Liver (tissue), 9 donors: ENCODE data around the gene TDRD7. TPM values are rescaled to one million over a fixed set of nuclear protein-coding genes. Genes with fewer than 3 reads are reported as not detected.

ENCODE experiments used
- DNase-seq: peaks from one replicate; pipeline ENCODE4 v3.0.0-alpha.2; 2017; ENCODE audit warnings: low spot score
- H3K27ac ChIP-seq, 2 donors: one replicate each; pipeline ENCODE4 v1.7.0; 2013; ENCODE audit warnings: inconsistent platforms in 2 of 2, low read length in 2 of 2, control low read depth in 1 of 2, low read depth in 1 of 2, mild to moderate bottlenecking in 1 of 2
- H3K27me3 ChIP-seq, 4 donors: one replicate each; pipeline versions ENCODE4 v1.6.1 to v1.7.0; 2013; ENCODE audit warnings: low read length in 3 of 4, inconsistent platforms in 1 of 4, mild to moderate bottlenecking in 1 of 4, moderate library complexity in 1 of 4; ENCODE audit not compliant: control insufficient read depth in 4 of 4, insufficient read depth in 4 of 4
- H3K36me3 ChIP-seq, 4 donors: one replicate each; pipeline versions ENCODE4 v1.6.1 to v1.7.0; 2013; ENCODE audit warnings: low read length in 3 of 4, mild to moderate bottlenecking in 3 of 4, low read depth in 1 of 4, moderate library complexity in 1 of 4; ENCODE audit not compliant: control insufficient read depth in 4 of 4, insufficient read depth in 3 of 4
- H3K4me1 ChIP-seq, 4 donors: one replicate each; pipeline versions ENCODE4 v1.6.1 to v1.7.0; 2013; ENCODE audit warnings: low read length in 3 of 4, mild to moderate bottlenecking in 3 of 4, moderate library complexity in 1 of 4; ENCODE audit not compliant: control insufficient read depth in 4 of 4, insufficient read depth in 4 of 4
- H3K4me3 ChIP-seq, 3 donors: one replicate each; pipeline versions ENCODE4 v1.6.1 to v1.7.0; 2013; ENCODE audit warnings: low read length in 3 of 3, control low read depth in 1 of 3, low read depth in 1 of 3, mild to moderate bottlenecking in 1 of 3
- H3K9ac ChIP-seq, 2 donors: one replicate each; pipeline ENCODE4 v1.7.0; 2013; ENCODE audit warnings: low read length in 2 of 2, mild to moderate bottlenecking in 2 of 2, moderate library complexity in 2 of 2, control low read depth in 1 of 2, low read depth in 1 of 2
- H3K9me3 ChIP-seq, 4 donors: one replicate each; pipeline versions ENCODE4 v1.6.1 to v1.7.0; 2013; ENCODE audit warnings: low read length in 3 of 4; ENCODE audit not compliant: control insufficient read depth in 4 of 4
- ATF3 ChIP-seq: IDR thresholded peaks from 2 replicates; pipeline ENCODE4 v1.6.1; 2016; ENCODE audit warnings: antibody characterized with exemption
- FOXA1 ChIP-seq: IDR thresholded peaks from 2 replicates; pipeline ENCODE4 v1.6.1; 2016; ENCODE audit warnings: antibody characterized with exemption
- FOXA2 ChIP-seq: IDR thresholded peaks from 2 replicates; pipeline ENCODE4 v1.6.1; 2016; ENCODE audit warnings: antibody characterized with exemption
- GABPA ChIP-seq, 2 donors: IDR thresholded peaks in 1 of 2; conservative IDR thresholded peaks in 1 of 2; 2 replicates each; pipeline ENCODE4 v1.6.1; 2016; ENCODE audit warnings: antibody characterized with exemption in 2 of 2, mild to moderate bottlenecking in 1 of 2, moderate library complexity in 1 of 2
- HNF4A ChIP-seq, 2 donors: conservative IDR thresholded peaks; 2 replicates each; pipeline ENCODE4 v1.6.1; 2016; ENCODE audit warnings: antibody characterized with exemption in 2 of 2, mild to moderate bottlenecking in 2 of 2
- HNF4G ChIP-seq: IDR thresholded peaks from 2 replicates; pipeline ENCODE4 v1.6.1; 2016; ENCODE audit warnings: antibody characterized with exemption
- JUND ChIP-seq, 2 donors: IDR thresholded peaks; 2 replicates each; pipeline ENCODE4 v1.6.1; 2016; ENCODE audit warnings: antibody characterized with exemption in 2 of 2
- NR2F2 ChIP-seq: IDR thresholded peaks from 2 replicates; pipeline ENCODE4 v1.6.1; 2016; ENCODE audit warnings: antibody characterized with exemption
- RAD21 ChIP-seq, 2 donors: IDR thresholded peaks; 2 replicates each; pipeline ENCODE4 v1.6.1; 2016; ENCODE audit warnings: antibody characterized with exemption in 2 of 2, mild to moderate bottlenecking in 2 of 2
- SP1 ChIP-seq: IDR thresholded peaks from 2 replicates; pipeline ENCODE4 v1.6.1; 2018; ENCODE audit warnings: antibody characterized with exemption, mild to moderate bottlenecking
- TAF1 ChIP-seq: conservative IDR thresholded peaks from 2 replicates; pipeline ENCODE4 v1.6.1; 2016; ENCODE audit warnings: antibody characterized with exemption, mild to moderate bottlenecking
- YY1 ChIP-seq: IDR thresholded peaks from 2 replicates; pipeline ENCODE4 v1.6.1; 2016; ENCODE audit warnings: antibody characterized with exemption, mild to moderate bottlenecking
- ZBTB33 ChIP-seq: IDR thresholded peaks from 2 replicates; pipeline ENCODE4 v1.6.1; 2016; ENCODE audit warnings: antibody characterized with exemption
- WGBS: extraction: QIAGEN DNeasy Blood & Tissue Kit; methylation state at CpG from one replicate; pipeline ENCODE4 v1.1.7; 2013; 5-methylcytosine and 5-hydroxymethylcytosine counted together
- polyA plus RNA-seq, 2 donors: library from polyadenylated mRNA; stranded (reverse) in 1 of 2; unstranded in 1 of 2; fragments of 200-250 nt in 1 of 2; fragments of >200 nt in 1 of 2; fragmentation: Nextera tagmentation in 1 of 2; extraction: Ambion mirVana in 1 of 2; gene quantifications; one replicate each; pipeline versions ENCODE4 v1.2.1 to v1.2.3, GENCODE V29; 2013 to 2015
- total RNA-seq, 2 donors: library from RNA; depleted of rRNA; stranded (reverse); fragments of >200 nt; gene quantifications; one replicate each; pipeline ENCODE4 v1.2.3, GENCODE V29; 2014
- TF ChIP-seq, protein P1 (sequence below): IDR thresholded peaks from 2 replicates; pipeline ENCODE4 v1.6.1; 2016; ENCODE audit warnings: antibody characterized with exemption, mild to moderate bottlenecking
- TF ChIP-seq, protein P2 (sequence below): IDR thresholded peaks from 2 replicates; pipeline ENCODE4 v1.6.1; 2016; ENCODE audit warnings: antibody characterized with exemption
- TF ChIP-seq, protein P3 (sequence below): fragments of 150-350 bp; IDR thresholded peaks from 2 replicates; pipeline ENCODE4 v1.5.1; 2017; ENCODE audit warnings: improper control_type of control experiment, low read depth, low read length; ENCODE audit not compliant: missing input control
- donor health status: healthy.
- donor health status: healthy.
- donor health status: healthy.
- donor health status: healthy.
- donor health status: healthy.

TDRD7 gene
- total and polyA plus RNA-seq, 4 donors = 3.6 to 6.9 (median 5.4) TPM

- Histone ChIP-seq H3K27me3 (no peaks in the 10 kb centered on the region), H3K4me3 (no peak overlapping the region), H3K27ac (no peak overlapping the region), H3K36me3 (peaks cover 0 to 2% (median under 1%) of the 10 kb centered on the region in 4 donors), H3K9me3 (no peaks in the 10 kb centered on the region), H3K9ac (no peak overlapping the region), H3K4me1 (no peaks in the 10 kb centered on the region)
- TF ChIP-seq HNF4A (conservative IDR thresholded peaks at IDR 0.05) (no peak), NR2F2 (no peak), TAF1 (no peak), ATF3 (no peak), HNF4G (no peak)
- 86% methylated on average over 6 of the region's 6 CpGs for WGBS
- no peak for DNase-seq
These were observed 39.3 kb upstream of the TDRD7 start for GRCh38 chr9:97372580-97372979.

GRCh38 chr9:97373331-97373730, 38.6 kb upstream of the TDRD7 start:
- DNase-seq = no peak
- no peak overlapping the region for H3K27ac ChIP-seq
- H3K9ac ChIP-seq = no peak overlapping the region
- no peaks in the 10 kb centered on the region for H3K27me3 ChIP-seq
- H3K9me3 ChIP-seq = no peaks in the 10 kb centered on the region
- H3K4me1 ChIP-seq = no peaks in the 10 kb centered on the region
- H3K36me3 ChIP-seq = peaks cover 0 to 2% (median under 1%) of the 10 kb centered on the region in 4 donors
- 80% methylated on average over 4 of the region's 4 CpGs for WGBS
- TF ChIP-seq FOXA2 (no peak), ATF3 (no peak), YY1 (no peak), SP1 (no peak), JUND (IDR thresholded peaks at IDR 0.05) (no peak)
- TF ChIP-seq, protein P1, sequence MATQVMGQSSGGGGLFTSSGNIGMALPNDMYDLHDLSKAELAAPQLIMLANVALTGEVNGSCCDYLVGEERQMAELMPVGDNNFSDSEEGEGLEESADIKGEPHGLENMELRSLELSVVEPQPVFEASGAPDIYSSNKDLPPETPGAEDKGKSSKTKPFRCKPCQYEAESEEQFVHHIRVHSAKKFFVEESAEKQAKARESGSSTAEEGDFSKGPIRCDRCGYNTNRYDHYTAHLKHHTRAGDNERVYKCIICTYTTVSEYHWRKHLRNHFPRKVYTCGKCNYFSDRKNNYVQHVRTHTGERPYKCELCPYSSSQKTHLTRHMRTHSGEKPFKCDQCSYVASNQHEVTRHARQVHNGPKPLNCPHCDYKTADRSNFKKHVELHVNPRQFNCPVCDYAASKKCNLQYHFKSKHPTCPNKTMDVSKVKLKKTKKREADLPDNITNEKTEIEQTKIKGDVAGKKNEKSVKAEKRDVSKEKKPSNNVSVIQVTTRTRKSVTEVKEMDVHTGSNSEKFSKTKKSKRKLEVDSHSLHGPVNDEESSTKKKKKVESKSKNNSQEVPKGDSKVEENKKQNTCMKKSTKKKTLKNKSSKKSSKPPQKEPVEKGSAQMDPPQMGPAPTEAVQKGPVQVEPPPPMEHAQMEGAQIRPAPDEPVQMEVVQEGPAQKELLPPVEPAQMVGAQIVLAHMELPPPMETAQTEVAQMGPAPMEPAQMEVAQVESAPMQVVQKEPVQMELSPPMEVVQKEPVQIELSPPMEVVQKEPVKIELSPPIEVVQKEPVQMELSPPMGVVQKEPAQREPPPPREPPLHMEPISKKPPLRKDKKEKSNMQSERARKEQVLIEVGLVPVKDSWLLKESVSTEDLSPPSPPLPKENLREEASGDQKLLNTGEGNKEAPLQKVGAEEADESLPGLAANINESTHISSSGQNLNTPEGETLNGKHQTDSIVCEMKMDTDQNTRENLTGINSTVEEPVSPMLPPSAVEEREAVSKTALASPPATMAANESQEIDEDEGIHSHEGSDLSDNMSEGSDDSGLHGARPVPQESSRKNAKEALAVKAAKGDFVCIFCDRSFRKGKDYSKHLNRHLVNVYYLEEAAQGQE = no peak
- no peak overlapping the region for H3K4me3 ChIP-seq

DNA sequence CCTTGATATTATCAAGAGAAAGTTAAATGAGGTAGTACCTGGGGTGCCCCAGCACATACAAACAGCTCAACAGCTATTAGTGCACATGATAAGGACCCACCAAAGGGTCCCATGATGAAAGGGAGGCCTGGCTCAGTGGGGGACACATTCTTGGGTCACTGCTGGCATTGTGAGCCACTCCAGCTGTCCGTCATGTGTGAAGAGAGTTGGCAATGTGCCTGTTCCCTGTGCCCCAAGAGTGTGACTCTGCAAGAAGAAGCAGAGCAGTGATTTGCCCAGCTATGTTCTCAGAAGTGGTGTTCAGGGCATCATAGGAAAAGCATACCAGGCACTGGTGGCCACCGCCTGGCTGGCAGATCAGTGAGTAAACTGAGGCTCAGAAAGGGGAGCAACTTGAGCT, 37.1 kb upstream of the TDRD7 start:
- Histone ChIP-seq H3K27me3 (no peaks in the 10 kb centered on the region), H3K9me3 (no peaks in the 10 kb centered on the region), H3K9ac (no peak overlapping the region), H3K27ac (no peak overlapping the region), H3K36me3 (peaks cover 0 to 2% (median under 1%) of the 10 kb centered on the region in 4 donors), H3K4me1 (no peaks in the 10 kb centered on the region), H3K4me3 (no peak overlapping the region)
- 97% methylated on average over 2 of the region's 2 CpGs for WGBS
- no peak for DNase-seq
- TF ChIP-seq ATF3 (no peak), FOXA1 (no peak), YY1 (no peak), RAD21 (IDR thresholded peaks at IDR 0.05) (no peak), NR2F2 (no peak), SP1 (no peak), JUND (IDR thresholded peaks at IDR 0.05) (no peak), HNF4A (conservative IDR thresholded peaks at IDR 0.05) (no peak), HNF4G (no peak), ZBTB33 (no peak), GABPA (IDR thresholded peaks at IDR 0.05 in 1 of 2, conservative IDR thresholded peaks at IDR 0.05 in 1 of 2) (no peak), TAF1 (no peak)
- TF ChIP-seq, protein P2, sequence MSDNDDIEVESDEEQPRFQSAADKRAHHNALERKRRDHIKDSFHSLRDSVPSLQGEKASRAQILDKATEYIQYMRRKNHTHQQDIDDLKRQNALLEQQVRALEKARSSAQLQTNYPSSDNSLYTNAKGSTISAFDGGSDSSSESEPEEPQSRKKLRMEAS = no peak
- TF ChIP-seq, protein P3, sequence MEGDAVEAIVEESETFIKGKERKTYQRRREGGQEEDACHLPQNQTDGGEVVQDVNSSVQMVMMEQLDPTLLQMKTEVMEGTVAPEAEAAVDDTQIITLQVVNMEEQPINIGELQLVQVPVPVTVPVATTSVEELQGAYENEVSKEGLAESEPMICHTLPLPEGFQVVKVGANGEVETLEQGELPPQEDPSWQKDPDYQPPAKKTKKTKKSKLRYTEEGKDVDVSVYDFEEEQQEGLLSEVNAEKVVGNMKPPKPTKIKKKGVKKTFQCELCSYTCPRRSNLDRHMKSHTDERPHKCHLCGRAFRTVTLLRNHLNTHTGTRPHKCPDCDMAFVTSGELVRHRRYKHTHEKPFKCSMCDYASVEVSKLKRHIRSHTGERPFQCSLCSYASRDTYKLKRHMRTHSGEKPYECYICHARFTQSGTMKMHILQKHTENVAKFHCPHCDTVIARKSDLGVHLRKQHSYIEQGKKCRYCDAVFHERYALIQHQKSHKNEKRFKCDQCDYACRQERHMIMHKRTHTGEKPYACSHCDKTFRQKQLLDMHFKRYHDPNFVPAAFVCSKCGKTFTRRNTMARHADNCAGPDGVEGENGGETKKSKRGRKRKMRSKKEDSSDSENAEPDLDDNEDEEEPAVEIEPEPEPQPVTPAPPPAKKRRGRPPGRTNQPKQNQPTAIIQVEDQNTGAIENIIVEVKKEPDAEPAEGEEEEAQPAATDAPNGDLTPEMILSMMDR = no peak
